Esophagus muscularis mucosa (tissue), 4 donors: ENCODE results near the gene ODF2.

Experiments used
- CTCF ChIP-seq, 3 experiments: fragments of 200-600 bp in 2 of 3; fragments of 450-650 bp in 1 of 3; sonication (generic) in 2 of 3; IDR thresholded peaks; one replicate each; pipeline ENCODE4 v1.5.1; 2017 to 2019; ENCODE audit warnings: antibody characterized with exemption in 3 of 3, mild to moderate bottlenecking in 2 of 3, moderate library complexity in 1 of 3
- EP300 ChIP-seq: sonication (generic); formaldehyde crosslinking; IDR thresholded peaks from one replicate; pipeline ENCODE4 v1.6.1; 2017; ENCODE audit warnings: antibody characterized with exemption
- POLR2A ChIP-seq: fragments of 450-650 bp; IDR thresholded peaks from one replicate; pipeline ENCODE4 v1.6.1; 2017; ENCODE audit warnings: antibody characterized with exemption, moderate library complexity, mild to moderate bottlenecking, low read depth

- no peak for TF ChIP-seq POLR2A
- no peak for TF ChIP-seq CTCF (IDR thresholded peaks at IDR 0.05)
- no peak for TF ChIP-seq EP300
These were observed 49.6 kb downstream of the ODF2 start for GRCh38 chr9:128505414-128505765.
